SK-N-SH (cell line): ENCODE results near the gene MAGEA6.

Experiments used
- CTCF ChIP-seq: fragments of 200-600 bp; sonication (generic); IDR thresholded peaks from 2 replicates; pipeline ENCODE4 v1.6.1; 2017; ENCODE audit warnings: antibody characterized with exemption, mild to moderate bottlenecking, moderate library complexity
- JUND ChIP-seq: IDR thresholded peaks from 2 replicates; pipeline ENCODE4 v1.4.0; 2012
- NFIC ChIP-seq: IDR thresholded peaks from 2 replicates; pipeline ENCODE4 v1.4.0; 2012; ENCODE audit warnings: borderline replicate concordance
- POLR2AphosphoS5 ChIP-seq: IDR thresholded peaks from 2 replicates; pipeline ENCODE4 v1.6.1; 2012; ENCODE audit warnings: low read depth, low read length
- REST ChIP-seq: IDR thresholded peaks from 2 replicates; pipeline ENCODE4 v1.6.1; 2012; ENCODE audit warnings: mild to moderate bottlenecking, low read depth, low read length, moderate library complexity

GRCh38 chrX:152798945-152799344 lies 29.5 kb upstream of the MAGEA6 start:
- TF ChIP-seq JUND: no peak
- TF ChIP-seq REST: no peak
- no peak for TF ChIP-seq POLR2AphosphoS5
- TF ChIP-seq CTCF: no peak
- TF ChIP-seq NFIC: no peak
